HS-5 (cell line): ENCODE results near the gene POLR1B.
"Not testable (repeated sequence)": the region's sequence is repeated elsewhere in the genome, so short reads cannot be mapped to it uniquely, and the experiment has no call there.

Experiments used
- DNase-seq: peaks from one replicate; pipeline ENCODE4 v3.0.0-alpha.2; 2012; ENCODE audit warnings: low read depth

Gene POLR1B

DNA sequence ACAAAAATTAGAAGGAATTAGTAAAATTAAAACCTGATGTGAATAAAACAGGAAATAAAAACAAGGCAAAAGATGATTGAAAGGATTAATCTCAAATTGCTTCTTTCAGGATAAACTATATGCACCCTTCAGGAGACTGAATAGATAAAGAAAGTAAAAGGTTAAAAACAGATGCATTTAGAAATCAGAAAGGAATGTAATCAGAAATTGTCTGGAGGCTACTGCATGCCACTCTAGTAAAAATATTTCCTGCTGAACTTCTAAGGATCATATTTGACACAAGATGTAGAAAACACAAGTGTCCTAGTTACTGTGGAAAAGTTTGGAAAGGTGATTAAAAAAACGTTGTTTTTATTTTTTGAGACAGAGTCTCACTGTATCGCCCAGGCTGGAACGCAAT, 58.4 kb downstream of the POLR1B start:
- DNase-seq, result no peak

DNA sequence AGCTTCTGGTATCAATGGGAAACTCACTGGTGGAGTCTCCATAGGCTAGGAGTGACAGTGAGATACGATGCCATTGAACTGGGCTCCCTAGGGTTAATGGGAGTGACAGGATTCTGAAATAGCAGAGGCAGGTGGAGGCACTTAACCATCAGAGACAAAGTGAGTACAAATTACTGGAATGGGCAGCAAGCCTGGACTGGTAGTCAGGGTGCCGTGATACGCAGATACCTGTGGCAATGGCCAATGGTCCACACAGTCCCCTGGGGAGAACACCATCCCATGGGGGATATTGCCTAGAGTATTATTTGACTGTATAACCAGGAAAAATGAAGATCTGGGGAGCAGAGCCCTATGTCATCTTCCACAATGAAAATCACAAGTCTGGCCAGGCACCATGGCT, 59.5 kb downstream of the POLR1B start:
- DNase-seq, result no peak

DNA sequence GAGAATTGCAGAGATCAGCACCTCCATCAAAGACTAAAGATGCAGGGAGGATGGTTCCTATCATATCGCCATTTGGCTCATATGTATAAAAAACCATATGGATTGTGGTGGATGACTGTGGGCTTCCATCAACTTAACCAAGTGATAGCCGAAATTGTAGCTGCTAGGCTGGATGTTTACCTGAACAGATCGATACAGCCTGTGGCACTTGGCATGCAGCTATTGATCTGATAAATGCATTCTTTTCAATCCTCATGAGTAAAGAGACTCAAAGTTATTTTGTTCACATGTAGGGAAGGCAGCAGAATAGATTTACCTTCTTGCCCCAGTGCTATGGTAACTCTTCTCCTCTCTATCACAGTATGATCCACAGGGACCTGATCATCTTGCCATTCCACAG, 60.7 kb downstream of the POLR1B start:
- no peak for DNase-seq

DNA sequence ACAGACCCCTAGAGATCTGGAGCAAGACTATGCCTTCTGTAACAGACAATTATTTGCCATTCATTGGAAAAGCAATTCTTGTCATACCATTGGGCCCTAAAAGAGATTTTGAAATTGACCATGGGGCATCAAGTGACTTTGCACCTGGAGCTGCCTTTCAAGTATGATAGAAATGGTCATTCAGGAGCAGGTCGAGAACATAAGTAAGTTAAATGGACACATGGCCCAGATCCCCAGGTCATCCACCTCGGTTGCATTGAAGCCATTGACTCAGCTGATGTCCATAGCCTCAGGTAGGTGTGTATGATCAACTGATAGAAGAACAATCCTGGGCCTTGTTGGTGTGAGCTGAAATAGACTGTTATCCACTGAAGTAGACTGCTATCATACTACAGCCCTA, 61.5 kb downstream of the POLR1B start:
- DNase-seq, result no peak

DNA sequence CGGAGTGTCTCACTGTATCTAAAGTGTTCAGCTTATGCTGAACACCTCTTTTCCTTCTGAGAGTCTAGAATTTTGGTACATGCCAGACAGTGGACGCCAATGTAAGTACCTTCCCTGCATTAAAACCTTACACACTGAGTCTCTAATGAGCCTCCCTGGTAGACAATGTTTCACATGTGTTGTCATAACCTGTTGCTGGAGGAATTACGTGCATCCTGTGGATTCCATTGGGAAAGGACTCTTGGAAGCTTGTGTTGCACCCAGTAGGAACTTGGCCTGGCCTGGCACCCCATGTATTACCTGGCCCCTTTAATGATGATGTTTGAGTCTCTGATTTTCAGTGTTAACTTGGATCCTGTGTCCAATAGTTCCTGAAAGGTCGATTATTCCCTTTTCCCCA, 62.7 kb downstream of the POLR1B start:
- no peak for DNase-seq

DNA sequence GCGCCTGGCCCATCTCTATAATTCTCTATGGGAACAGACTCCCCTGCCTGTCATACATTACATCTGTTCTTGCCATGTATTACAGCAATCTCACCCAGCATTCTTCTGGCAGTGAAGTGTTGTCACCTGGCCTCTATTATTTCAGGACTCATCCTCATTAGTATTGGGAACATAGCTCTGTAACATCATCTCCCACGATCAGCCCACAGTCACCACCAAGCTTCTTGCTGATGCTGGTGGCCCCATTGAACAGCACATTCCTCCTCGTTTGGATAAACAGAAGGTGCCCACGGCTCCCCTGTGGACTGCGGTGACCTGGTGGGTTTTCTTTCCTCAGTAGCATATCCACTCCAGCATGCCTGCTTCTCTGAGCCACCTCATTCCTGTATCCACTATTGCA, 63.7 kb downstream of the POLR1B start:
- DNase-seq, result no peak

DNA sequence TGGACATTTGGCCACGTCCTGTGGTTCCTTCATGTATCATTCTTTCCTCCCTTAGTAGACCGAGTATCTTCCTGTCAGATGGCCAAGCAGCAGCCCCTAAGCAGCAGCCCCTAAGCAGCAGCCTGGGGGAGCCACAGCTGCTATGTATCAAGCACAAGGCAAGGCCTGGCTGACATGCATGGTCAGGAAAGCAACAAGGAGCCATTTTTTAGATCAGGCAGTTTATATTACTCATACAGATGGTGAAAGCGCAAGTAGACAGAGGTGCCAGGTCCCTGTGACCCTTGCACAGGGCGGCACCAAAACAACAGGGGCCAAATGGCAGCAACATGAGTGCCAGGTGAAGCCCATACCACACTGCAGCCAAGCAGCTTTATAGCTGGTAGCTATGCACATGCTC, 64.3 kb downstream of the POLR1B start:
- no peak for DNase-seq

DNA sequence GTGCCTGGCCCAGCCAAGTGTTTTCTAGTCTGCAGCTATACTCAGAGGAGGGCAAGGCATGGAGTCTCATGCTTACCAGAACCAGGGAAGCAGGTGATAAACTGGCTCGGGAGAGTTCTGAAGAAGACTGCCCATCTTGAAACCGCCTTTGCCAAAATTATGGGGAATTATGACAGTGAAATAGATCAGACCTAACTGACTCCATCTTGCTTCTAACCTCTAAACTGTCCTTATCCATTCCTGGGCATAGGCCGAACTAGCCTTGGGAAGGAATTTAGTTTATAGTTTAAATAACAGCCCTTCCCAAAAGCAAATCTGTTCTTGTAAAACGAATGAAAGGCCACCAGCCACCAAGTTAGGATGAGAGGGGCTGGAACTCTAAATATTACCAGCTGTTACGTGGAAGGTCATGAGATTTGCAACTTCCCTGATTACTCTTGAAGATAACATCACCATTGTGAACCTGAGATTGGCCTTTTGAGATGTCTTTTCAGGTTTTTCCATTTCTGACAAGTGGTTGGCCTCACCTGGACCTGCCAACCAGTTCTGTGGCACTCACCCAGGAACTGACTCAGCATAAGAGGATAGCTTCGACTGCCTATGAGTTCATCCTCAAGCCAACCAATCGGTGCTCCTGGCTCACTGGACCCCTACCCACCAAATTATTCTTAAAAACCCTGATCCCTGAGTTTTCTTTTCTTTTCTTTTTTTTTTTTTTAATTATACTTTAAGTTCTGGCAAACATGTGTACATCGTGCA, 65.6 kb downstream of the POLR1B start:
- no peak for DNase-seq

DNA sequence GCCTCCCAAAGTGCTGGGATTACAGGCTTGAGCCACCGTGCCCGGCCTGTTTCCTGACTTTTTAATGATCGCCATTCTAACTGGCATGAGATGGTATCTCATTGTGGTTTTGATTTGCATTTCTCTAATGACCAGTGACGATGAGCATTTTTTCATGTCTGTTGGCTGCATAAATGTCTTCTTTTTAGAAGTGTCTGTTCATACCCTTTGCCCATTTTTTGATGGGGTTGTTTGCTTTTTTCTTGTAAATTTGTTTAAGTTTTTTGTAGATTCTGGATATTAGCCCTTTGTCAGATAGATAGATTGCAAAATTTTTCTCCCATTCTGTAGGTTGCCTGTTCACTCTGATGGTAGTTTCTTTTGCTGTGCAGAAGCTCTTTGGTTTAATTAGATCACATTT, 67.1 kb downstream of the POLR1B start:
- DNase-seq, result not testable (repeated sequence)

DNA sequence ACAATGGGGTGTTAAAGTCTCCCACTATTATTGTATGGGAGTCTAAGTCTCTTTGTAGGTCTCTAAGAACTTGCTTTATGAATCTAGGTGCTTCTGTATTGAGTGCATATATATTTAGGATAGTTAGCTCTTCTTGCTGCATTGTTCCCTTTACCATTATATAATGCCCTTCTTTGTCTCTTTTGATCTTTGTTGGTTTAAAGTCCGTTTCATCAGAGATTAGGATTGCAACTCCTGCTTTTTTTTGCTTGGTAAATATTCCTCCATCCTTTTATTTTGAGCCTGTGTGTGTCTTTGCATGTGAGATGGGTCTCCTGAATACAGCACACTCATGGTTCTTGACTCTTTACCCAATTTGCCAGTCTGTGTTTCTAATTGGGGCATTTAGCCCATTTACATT, 70.0 kb downstream of the POLR1B start:
- not testable (repeated sequence) for DNase-seq

DNA sequence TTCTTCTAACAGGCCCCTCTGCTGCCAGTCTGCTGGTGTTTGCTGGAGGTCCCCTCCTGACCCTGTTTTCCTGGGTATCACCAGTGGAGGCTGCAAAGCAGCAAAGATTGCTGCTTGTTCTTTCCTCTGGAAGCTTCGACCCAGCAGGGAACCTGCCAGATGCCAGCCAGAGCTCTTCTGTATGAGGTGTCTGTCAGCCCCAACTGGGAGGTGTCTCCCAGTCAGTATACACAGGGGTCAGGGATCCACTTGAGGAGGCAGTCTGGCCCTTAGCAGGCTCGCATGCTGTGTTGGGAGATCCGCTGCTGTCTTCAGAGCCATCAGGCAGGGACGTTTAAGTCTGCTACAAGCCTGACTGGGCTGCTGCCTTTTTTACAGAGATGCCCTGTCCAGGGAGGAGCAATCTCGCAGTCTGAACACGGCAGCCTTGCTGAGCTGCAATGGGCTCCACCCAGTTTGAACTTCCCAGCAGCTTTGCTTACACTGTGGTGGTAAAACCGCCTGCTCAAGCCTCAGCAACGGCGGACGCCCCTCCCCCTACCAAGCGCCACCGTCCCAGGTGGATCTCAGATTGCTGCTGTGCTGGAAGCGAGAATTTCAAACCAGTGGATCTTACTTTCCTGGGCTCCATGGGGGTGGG, 72.1 kb downstream of the POLR1B start:
- no peak for DNase-seq

DNA sequence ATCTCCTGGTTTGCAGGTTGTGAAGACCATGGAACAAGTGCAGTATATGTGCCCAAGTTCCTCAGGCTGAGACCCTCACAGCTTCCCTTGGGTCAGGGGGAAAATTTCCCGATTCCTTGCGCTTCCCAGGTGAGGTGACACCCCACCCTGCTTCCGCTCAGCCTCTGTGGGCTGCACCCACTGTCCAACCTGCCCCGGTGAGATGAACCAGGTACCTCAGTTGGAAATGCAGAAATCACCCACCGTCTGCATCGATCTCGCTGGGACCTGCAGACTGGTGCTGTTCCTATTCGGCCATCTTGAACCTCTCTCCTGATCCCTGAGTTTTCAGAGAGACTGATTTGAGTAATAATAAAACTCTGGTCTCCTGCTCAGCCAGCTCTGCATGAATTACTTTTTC, 72.8 kb downstream of the POLR1B start:
- DNase-seq, result no peak

DNA sequence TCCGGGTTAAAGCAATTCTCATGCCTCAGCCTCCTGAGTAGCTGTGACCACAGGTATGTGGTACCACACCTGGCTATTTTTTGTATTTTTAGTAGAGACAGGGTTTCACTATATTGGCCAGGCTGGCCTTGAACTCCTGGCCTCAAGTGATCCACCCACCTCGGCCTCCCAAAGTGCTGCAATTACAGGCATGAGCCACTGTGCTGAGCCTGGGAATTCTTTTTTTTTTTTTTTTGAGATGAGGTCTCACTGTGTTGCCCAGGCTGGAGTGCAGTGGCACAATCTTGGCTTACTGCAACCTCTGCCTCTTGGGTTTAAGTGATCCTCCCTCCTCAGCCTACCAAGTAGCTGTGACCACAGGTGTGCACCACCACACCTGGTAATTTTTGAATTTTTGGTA, 73.5 kb downstream of the POLR1B start:
- DNase-seq, result not testable (repeated sequence)

DNA sequence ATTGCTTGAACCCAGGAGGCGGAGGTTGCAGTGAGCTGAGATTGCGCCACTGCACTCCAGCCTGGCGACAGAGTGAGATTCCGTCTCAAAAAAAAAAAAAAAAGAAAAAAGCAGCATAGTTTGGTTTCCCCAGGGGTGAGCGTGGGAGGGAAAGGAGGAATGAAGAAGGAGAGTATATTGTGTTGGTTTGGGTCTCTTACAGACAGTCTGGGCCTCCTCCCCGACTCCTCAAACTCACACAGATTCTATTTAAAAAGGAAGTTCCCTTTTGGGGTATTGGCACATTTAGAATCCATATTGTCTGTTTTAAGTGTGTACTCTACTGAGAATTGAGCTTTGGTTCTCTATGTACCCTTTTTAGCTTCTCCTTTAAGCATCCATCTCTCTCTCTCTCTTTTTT, 76.1 kb downstream of the POLR1B start:
- DNase-seq, result no peak

DNA sequence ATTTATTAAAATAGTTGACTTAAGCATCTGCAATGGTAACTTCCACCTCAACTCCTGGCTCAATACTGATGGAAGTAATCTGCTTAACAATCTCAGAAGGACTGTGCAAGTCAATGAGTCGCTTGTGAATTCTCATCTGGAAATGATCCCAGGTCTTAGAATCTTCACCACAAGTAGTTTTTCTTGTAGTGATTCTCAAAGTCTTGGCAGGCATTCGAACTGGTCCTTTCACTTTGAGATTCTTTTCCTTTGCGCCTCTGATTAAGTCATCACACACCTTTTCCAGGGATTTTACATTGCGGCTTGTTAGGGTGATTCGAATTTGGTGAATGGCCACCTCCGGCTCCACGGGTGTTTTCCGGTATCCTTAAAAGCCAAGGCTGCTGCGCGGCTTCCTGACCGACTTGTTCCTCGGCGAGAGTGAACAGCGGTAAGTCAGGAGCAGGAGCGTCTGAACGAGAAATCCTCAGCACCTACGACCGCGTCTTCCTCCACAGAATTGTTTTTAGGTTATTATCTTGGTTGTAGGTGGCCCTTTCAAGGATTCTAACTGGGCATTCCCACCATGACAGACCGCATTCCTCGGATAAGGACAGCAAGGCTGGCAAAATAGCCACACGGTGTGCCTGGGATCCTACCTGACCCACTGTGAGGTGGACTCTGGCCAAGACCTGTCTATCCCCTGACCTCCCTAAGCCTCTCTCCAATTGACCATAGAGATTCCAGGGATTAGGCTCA, 79.7 kb downstream of the POLR1B start:
- DNase-seq, result no peak

DNA sequence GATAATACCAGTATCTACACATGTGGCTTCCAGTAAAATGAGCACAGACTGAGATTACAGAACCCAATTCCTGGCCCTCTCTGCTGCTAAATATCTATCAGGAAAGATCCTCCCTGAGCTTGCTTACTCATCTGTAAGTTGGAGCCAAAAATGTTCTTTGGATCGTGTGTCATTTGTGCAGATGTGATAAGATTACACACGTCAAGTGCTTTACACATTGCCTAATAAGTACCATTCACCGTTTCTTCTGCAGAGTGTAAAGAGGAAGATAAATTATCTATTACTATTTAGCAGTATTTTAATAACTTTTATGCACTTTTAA, 80.2 kb downstream of the POLR1B start:
- peak; percentile 92 for DNase-seq

DNA sequence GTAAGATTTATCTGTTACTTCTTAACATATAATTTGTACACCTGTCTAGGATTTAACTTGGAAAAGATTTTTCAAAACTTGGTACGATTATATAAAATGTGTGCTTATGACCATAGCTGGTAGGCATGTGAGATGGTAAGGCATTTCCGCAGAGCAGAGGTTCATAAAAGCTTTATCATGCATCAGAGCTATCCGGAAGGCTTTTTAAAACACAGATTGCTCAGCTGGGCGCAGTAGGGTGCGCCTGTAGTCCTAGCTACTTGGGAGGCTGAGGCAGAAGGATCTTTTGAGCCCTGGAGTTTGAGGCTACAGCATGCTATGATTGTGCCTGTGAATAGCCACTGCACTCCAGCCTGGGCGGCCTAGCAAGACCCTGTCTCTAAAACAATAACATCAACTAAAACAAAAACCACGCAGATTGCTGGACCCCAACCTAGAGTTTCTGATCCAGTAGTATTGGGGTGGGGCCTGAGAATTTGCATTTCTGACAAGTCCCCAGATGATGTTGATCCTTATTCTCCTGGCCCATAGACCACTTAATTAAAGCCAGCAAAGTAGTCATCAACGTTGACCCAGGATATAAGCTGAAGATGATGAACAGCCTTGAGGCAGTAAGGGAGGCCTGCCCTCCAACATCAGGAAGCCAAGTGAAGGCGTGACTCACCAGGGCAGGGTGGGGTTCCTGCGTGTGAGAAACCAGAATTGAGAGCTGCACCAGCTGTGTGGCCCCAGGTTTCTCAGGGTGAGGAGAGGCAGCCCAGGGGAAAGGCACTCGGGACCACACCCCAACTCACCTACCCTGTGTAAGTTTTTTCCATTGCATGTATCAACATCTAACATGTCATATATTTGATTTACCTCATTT, 81.9 kb downstream of the POLR1B start:
- DNase-seq, result peak; percentile 75

DNA sequence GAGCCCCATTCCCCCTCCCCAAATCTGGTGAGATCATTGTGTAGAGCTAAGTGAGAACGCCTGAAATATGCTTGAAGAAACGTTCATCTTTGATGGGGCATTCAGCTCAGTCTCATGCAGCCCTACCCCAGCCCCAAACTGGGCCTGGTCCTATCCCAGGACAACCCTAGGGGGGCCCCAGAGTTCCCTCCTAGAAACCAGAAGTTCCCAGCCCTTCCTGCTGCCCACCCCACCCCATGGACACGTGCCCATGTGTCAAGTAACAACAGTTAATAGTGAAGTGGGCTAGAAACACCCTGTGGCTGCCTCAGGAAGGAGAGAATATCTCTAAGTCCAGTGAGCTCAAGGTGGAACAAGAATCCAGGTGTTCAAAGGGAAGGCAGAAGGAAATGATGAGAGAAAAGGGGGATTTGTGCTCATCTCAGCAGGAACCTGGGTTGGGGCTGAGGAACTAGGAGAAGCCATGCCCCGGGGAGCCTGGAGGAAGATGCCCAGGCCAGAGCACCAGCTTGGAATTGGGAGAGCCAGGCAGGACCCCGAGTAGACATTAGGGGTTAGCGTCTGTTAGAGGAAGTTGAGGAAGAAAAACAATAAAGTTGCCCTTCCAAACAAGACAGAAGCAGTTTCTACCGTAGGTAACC, 83.3 kb downstream of the POLR1B start:
- DNase-seq, result no peak

DNA sequence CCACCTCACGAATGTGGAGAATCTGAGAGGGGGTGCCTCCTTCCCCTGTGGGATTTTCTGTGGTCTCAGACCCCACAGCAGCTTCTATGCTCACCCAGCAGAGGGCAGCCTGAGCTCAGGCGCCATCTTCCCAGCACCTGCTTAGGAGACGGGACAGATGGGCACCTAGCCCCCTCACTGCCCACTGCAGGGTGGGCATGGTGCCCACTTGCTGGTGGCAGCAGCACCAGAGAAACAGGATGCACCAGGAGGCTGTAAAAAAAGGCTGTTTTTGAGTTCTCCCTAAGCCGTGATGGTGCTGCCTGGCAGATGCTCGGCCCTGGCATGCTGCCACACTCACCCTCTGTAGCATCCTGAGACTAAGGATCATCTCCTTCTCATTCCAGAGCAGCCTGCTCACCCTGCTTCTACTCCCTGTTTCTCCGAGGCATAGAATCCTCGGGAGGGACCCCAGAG, 84.4 kb downstream of the POLR1B start:
- DNase-seq, result peak; percentile 76
